Dermis microvascular lymphatic vessel endothelial cell (primary cell): ENCODE results near the gene GYPA. TPM values are rescaled to one million over a fixed set of nuclear protein-coding genes. Genes with fewer than 3 reads are reported as not detected.

Source experiments
- total RNA-seq: library from RNA; depleted of rRNA; stranded (reverse); fragments of >200 nt; gene quantifications from 2 replicates; pipeline ENCODE4 v1.2.1, GENCODE V29; 2014

The GYPA gene
- total RNA-seq, 1 donor from 2014 or later: not detected

Other genes starting within 250 kb of the GYPA start
- under 0.01 TPM in 1 of 2 replicates, not detected in the other for gene GYPE, start 235.2 kb downstream of the GYPA start, total RNA-seq
- gene GYPB, start 121.3 kb downstream of the GYPA start, total RNA-seq: not detected in 2 replicates